GM15510 (cell line): ENCODE measurements around the gene KDM3B.

ENCODE experiments used
- POLR2A ChIP-seq: IDR thresholded peaks from 3 replicates; pipeline ENCODE4 v1.6.1; 2011; ENCODE audit warnings: borderline replicate concordance; ENCODE audit not compliant: insufficient read length; ENCODE audit errors: extremely low read depth

Gene KDM3B

DNA sequence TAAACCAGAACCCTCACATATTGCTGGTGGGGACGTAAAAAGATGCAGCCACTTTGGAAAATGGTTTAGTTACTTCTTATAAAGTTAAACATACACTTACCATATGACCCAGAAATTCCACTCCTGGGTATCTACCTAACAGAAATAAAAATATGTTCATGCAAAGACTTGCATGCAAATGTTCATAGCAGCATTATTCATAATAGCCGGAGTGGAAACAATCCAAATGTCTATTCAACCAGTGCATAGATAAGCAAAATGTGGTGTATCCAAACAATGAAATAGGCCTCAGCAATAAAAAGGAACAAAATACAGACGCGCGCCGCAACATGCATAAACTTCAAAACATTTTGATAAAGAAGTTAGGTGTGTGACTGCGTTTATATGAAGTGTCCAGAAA lies 124.4 kb downstream of the KDM3B start:
- TF ChIP-seq POLR2A = no peak

DNA sequence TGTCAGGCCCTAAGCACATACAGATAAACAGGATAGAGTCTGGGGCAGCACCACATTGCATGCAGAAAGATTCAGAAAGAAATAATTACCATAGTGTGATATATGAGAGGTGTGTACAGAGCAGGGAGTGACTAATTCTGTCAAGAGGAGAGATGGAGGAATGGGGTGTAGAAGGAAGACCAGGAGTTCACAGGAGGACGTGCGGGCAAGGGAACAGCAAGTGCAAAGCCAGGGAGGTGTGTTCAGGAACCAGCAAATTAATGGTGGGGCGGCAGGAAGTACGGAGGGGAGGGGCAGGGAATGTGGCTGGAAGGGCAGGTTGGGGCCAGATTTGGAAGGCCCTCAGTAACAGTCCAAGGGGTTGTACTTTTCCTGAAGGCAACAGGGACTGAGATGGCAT lies 130.2 kb downstream of the KDM3B start:
- no peak for TF ChIP-seq POLR2A
